PC-3 (cell line): ENCODE data around the gene PSMF1. TPM values are rescaled to one million over a fixed set of nuclear protein-coding genes. Genes with fewer than 3 reads are reported as not detected.
A peak's percentile ranks its signal among the peaks of the same experiment; 100 is the strongest.

ENCODE experiments used
- ATAC-seq: fragments of 200-7000 bp; cut with Tn5 transposase; 2 replicates; pipeline ENCODE4 v1.9.1; 2020; ENCODE audit warnings: mild to moderate bottlenecking, moderate library complexity
- BruUV-seq: library from RNA; stranded (reverse); fragments of 400-500 nt; replicated peaks from 2 replicates; lab custom pipeline; 2021; lab: Mats Ljungman, UMichigan
- CTCF ChIA-PET: fragments of 300-600 bp; sonication (Branson Sonifier 250); formaldehyde crosslinking; loops from one replicate; lab custom pipeline; 2022; ENCODE audit warnings: antibody characterized with exemption; lab: Charles Lee
- POLR2A ChIA-PET: fragments of 300-600 bp; sonication (Branson Sonifier 250); formaldehyde crosslinking; loops from one replicate; lab custom pipeline; 2022; ENCODE audit warnings: antibody characterized with exemption; ENCODE audit not compliant: unreplicated experiment; lab: Charles Lee
- DNase-seq: peaks from one replicate; pipeline ENCODE4 v3.0.0-alpha.2; 2015
- H2AFZ ChIP-seq: fragments of 300-600 bp; sonication (generic); 2 replicates; pipeline ENCODE4 v1.6.0; 2016; ENCODE audit warnings: antibody characterized with exemption, low read length
- H3F3A ChIP-seq: fragments of 300-600 bp; sonication (generic); one replicate; pipeline ENCODE4 v1.6.0; 2017; ENCODE audit warnings: antibody characterized with exemption, low read length, control low read depth, mild to moderate bottlenecking; ENCODE audit not compliant: unreplicated experiment
- H3K27ac ChIP-seq: fragments of 300-600 bp; sonication (generic); 2 replicates; pipeline ENCODE4 v1.5.1; 2016; ENCODE audit warnings: mild to moderate bottlenecking, low read length
- H3K27me3 ChIP-seq: fragments of 300-600 bp; sonication (generic); 2 replicates; pipeline ENCODE4 v1.6.1; 2016; ENCODE audit warnings: low read length, mixed read lengths
- H3K36me3 ChIP-seq: fragments of 300-600 bp; sonication (generic); 2 replicates; pipeline ENCODE4 v1.6.1; 2016; ENCODE audit warnings: low read depth, mixed run types, low read length, mixed read lengths
- H3K4me1 ChIP-seq: fragments of 300-600 bp; sonication (generic); 2 replicates; pipeline ENCODE4 v1.5.1; 2016; ENCODE audit warnings: low read length; ENCODE audit not compliant: insufficient read depth
- H3K4me2 ChIP-seq: fragments of 300-600 bp; sonication (generic); 2 replicates; pipeline ENCODE4 v1.6.0; 2016; ENCODE audit warnings: low read length
- H3K4me3 ChIP-seq: fragments of 300-600 bp; sonication (generic); 2 replicates; pipeline ENCODE4 v1.5.1; 2016; ENCODE audit warnings: mild to moderate bottlenecking, low read length, mixed read lengths
- H3K79me2 ChIP-seq: fragments of 300-600 bp; sonication (generic); 2 replicates; pipeline ENCODE4 v1.6.1; 2017; ENCODE audit warnings: low read length, mixed read lengths
- H3K9ac ChIP-seq: fragments of 300-600 bp; sonication (generic); 2 replicates; pipeline ENCODE4 v1.6.0; 2016; ENCODE audit warnings: mild to moderate bottlenecking, low read length
- H3K9me2 ChIP-seq: fragments of 300-600 bp; sonication (generic); replicated peaks from 2 replicates; pipeline ENCODE4 v1.6.1; 2016; ENCODE audit warnings: mixed run types, low read length, mixed read lengths
- H3K9me3 ChIP-seq: fragments of 300-600 bp; sonication (generic); 2 replicates; pipeline ENCODE4 v1.6.1; 2016; ENCODE audit warnings: low read length, mixed read lengths
- H4K20me1 ChIP-seq: fragments of 300-600 bp; sonication (generic); 2 replicates; pipeline ENCODE4 v1.6.1; 2016; ENCODE audit warnings: low read length, mixed read lengths
- EZH2 ChIP-seq: fragments of 300-600 bp; sonication (generic); IDR thresholded peaks from one replicate; pipeline ENCODE4 v1.6.1; 2017; ENCODE audit warnings: antibody characterized with exemption, mild to moderate bottlenecking, low read length; ENCODE audit not compliant: unreplicated experiment
- EZH2phosphoT487 ChIP-seq: fragments of 300-600 bp; sonication (generic); IDR thresholded peaks from 2 replicates; pipeline ENCODE4 v1.6.1; 2018; ENCODE audit warnings: mild to moderate bottlenecking, antibody characterized with exemption, low read length, borderline replicate concordance
- intact Hi-C: fragments of 100-400 bp; cut with micrococcal nuclease; formaldehyde crosslinking; loops from 2 replicates; pipeline ENCODE4 v1.9.0; 2023
- total RNA-seq: library from RNA; depleted of rRNA; stranded (reverse); fragments of >200 nt; gene quantifications from 2 replicates; pipeline ENCODE4 v1.2.3, GENCODE V29; 2014
- TF ChIP-seq, protein P1 (sequence below): fragments of 300-600 bp; sonication (generic); conservative IDR thresholded peaks from 2 replicates; pipeline ENCODE4 v1.5.1; 2017; ENCODE audit warnings: antibody characterized with exemption, low read depth, mild to moderate bottlenecking, low read length

The PSMF1 gene
- total RNA-seq, 1 experiment from 2014 or later, result 60.8 TPM

DNA sequence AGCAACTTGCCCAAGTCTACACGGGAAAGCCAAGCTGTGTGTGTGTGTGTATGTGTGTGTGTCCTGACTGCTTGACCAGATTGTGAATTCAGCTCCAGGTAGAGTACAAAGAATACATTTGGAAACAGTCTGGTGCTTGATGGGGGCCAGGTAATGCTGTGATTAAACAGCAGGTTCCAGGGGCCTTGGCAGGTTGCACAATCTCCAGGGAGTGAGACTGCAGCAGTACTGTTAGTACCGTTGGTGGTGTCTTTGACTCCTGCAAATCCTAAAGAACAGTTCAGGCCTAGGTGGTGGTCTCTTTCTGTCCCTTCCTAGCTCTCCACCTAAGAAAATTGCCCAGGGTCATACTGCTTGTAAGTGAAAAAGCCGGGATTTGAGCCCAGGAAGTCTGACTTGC lies 11.2 kb upstream of the PSMF1 start:
- no TSS peak for BruUV-seq
- TF ChIP-seq, protein P1, sequence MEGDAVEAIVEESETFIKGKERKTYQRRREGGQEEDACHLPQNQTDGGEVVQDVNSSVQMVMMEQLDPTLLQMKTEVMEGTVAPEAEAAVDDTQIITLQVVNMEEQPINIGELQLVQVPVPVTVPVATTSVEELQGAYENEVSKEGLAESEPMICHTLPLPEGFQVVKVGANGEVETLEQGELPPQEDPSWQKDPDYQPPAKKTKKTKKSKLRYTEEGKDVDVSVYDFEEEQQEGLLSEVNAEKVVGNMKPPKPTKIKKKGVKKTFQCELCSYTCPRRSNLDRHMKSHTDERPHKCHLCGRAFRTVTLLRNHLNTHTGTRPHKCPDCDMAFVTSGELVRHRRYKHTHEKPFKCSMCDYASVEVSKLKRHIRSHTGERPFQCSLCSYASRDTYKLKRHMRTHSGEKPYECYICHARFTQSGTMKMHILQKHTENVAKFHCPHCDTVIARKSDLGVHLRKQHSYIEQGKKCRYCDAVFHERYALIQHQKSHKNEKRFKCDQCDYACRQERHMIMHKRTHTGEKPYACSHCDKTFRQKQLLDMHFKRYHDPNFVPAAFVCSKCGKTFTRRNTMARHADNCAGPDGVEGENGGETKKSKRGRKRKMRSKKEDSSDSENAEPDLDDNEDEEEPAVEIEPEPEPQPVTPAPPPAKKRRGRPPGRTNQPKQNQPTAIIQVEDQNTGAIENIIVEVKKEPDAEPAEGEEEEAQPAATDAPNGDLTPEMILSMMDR, result no peak
- TF ChIP-seq EZH2 (no peak), EZH2phosphoT487 (no peak)
- CTCF ChIA-PET, result no interaction called here

DNA sequence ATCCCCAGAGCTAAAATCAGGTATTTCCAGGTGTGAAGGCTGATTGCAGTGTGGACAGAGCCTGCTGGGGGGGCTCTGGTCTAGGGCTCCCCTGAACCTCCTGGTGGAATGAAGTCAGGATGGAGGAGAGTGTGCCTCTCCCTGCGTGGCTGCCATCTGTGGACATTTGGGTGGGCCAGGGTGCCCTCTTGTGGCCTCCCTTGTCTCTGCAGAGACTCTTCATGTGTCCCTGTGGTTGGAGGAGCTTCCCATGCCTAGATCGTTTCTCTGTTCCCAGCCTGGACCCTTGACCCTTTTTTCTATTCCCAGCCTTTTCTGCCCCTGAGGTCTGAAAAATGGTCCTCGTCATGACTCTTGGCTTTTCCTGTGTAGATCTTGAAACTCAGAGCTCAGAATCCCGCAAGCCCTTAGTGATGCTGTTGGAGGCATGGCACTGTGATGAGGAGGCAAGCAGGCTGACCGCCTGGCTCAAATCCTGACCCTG lies 9.9 kb upstream of the PSMF1 start:
- Histone ChIP-seq H3K9me2 (no peaks in the 10 kb centered on the region), H3K36me3 (no peaks in the 10 kb centered on the region), H3K4me1 (no peaks in the 10 kb centered on the region), H3K4me3 (no peak overlapping the region), H3F3A (no peaks in the 10 kb centered on the region), H3K27me3 (no peaks in the 10 kb centered on the region), H3K9me3 (no peaks in the 10 kb centered on the region), H2AFZ (no peak overlapping the region), H3K79me2 (no peaks in the 10 kb centered on the region), H3K9ac (no peak overlapping the region), H4K20me1 (no peaks in the 10 kb centered on the region), H3K4me2 (no peak overlapping the region), H3K27ac (no peak overlapping the region)
- CTCF ChIA-PET, result interaction anchor here (0.8 to 1.0 kb wide), 2 partner anchors 21 to 151 kb away, joined by 3 to 5 read pairs; no protein-coding TSS in a partner anchor
- ATAC-seq, result peak; percentile 93
- no TSS peak for BruUV-seq
- intact Hi-C loops, result no loop called here
- peak; percentile 64 for DNase-seq
- TF ChIP-seq EZH2 (no peak), EZH2phosphoT487 (no peak)
- TF ChIP-seq, protein P1, result peak; percentile 86
- POLR2A ChIA-PET, result no interaction called here

More for the DNA sequence above, 11.2 kb upstream of the PSMF1 start:
- no peaks in the 10 kb centered on the region for H3K4me1 ChIP-seq
- H3K27ac ChIP-seq, result no peak overlapping the region
- H3K4me3 ChIP-seq, result no peak overlapping the region
- intact Hi-C loops, result no loop called here
- H3K9me2 ChIP-seq, result no peaks in the 10 kb centered on the region
- no peak overlapping the region for H2AFZ ChIP-seq
- no peak overlapping the region for H3K4me2 ChIP-seq
- H3K79me2 ChIP-seq, result no peaks in the 10 kb centered on the region
- POLR2A ChIA-PET, result no interaction called here
- H3K27me3 ChIP-seq, result no peaks in the 10 kb centered on the region
- H3K9me3 ChIP-seq, result 0 out of 2 replicates have a peak, but pooled peaks cover under 1% of the 10 kb centered on the region
- no peaks in the 10 kb centered on the region for H4K20me1 ChIP-seq
- no peaks in the 10 kb centered on the region for H3K36me3 ChIP-seq
- no peak overlapping the region for H3K9ac ChIP-seq
- DNase-seq (no peak), ATAC-seq (no peak)
- no peaks in the 10 kb centered on the region for H3F3A ChIP-seq

GRCh38 chr20:1112908-1113307 lies 5.5 kb upstream of the PSMF1 start:
- no peak overlapping the region for H3K4me2 ChIP-seq
- no peak for DNase-seq
- H3K27me3 ChIP-seq, result no peaks in the 10 kb centered on the region
- no peak for ATAC-seq
- H3K9ac ChIP-seq, result no peak overlapping the region
- no peak overlapping the region for H3K27ac ChIP-seq
- H4K20me1 ChIP-seq, result no peaks in the 10 kb centered on the region
- intact Hi-C loops, result no loop called here
- ChIA-PET POLR2A (no interaction called here), CTCF (no interaction called here)
- no peak overlapping the region for H3K4me3 ChIP-seq
- H3K9me3 ChIP-seq, result no peaks in the 10 kb centered on the region
- H3K36me3 ChIP-seq, result no peaks in the 10 kb centered on the region
- H3K9me2 ChIP-seq, result no peaks in the 10 kb centered on the region
- no TSS peak for BruUV-seq
- H3K79me2 ChIP-seq, result peaks cover 2% of the 10 kb centered on the region; the same call in 1 of the 2 replicates
- TF ChIP-seq EZH2 (no peak), EZH2phosphoT487 (no peak)
- TF ChIP-seq, protein P1, result no peak
- peaks cover 5% of the 10 kb centered on the region for H3K4me1 ChIP-seq
- H2AFZ ChIP-seq, result no peak overlapping the region
- no peaks in the 10 kb centered on the region for H3F3A ChIP-seq
